ENCODE measurements around the gene RGS8.

Gene RGS8

DNA sequence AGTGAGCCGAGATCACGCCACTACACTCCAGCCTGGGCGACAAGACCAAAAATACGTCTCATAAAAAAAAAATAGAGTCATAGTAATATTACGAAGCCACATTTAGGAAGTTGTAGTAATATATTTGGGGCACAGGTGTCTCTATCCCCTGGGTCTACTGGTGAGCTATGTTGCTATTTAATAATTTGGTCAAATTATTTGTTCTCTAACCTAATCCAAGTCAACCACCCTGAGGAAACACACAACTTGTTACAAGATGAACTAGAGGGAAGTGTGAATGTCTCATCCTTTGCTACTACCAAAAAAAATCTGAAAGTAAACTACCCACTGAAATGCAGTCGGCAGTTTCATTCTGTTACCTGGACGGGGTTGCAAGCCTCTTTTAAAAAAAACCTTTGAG is 35.3 kb downstream of the RGS8 start:
- H3K23ac ChIP-seq (ENCODE audit: low read length in 2 of 2) = no peak overlapping the region
- H2BK15ac ChIP-seq (ENCODE audit: low read depth, poor library complexity, severe bottlenecking) = no peak overlapping the region
- H3K4me3 ChIP-seq (ENCODE audit: insufficient read depth in 1 of 2, low read depth in 1 of 2, low read length in 2 of 2) = no peak overlapping the region
- H2AK5ac ChIP-seq (ENCODE audit: low read length, severe bottlenecking) = no peak overlapping the region
- no peaks in the 10 kb centered on the region for H3K4me1 ChIP-seq (ENCODE audit: control insufficient read depth, insufficient read depth, low read depth, low read length)
- H3K36me3 ChIP-seq (ENCODE audit: control insufficient read depth in 1 of 2, insufficient read depth in 2 of 2, low read depth in 1 of 2, low read length in 2 of 2) = no peaks in the 10 kb centered on the region
- H3K27me3 ChIP-seq (ENCODE audit: control insufficient read depth in 1 of 2, insufficient read depth in 1 of 2, low read length in 2 of 2) = peaks cover 4 to 8% of the 10 kb centered on the region in 2 experiments
- DNase-seq = no peak
- no peaks in the 10 kb centered on the region for H3K9me3 ChIP-seq (ENCODE audit: control insufficient read depth, low read length)
- no peak overlapping the region for H4K8ac ChIP-seq (ENCODE audit: low read length)
- no peak overlapping the region for H3K9ac ChIP-seq (ENCODE audit: low read length)
- no peak overlapping the region for H2BK120ac ChIP-seq (ENCODE audit: low read depth, low read length)
- WGBS = 89% methylated on average over 3 of the region's 7 CpGs
- H3K14ac ChIP-seq (ENCODE audit: low read length in 2 of 2) = no peak overlapping the region
- H3K4ac ChIP-seq (ENCODE audit: low read depth in 1 of 2, low read length in 2 of 2) = no peak overlapping the region
- no peak overlapping the region for H4K91ac ChIP-seq (ENCODE audit: low read length)
- no peak overlapping the region for H2BK12ac ChIP-seq (ENCODE audit: low read length in 2 of 2)
- no peaks in the 10 kb centered on the region for H3K79me1 ChIP-seq (replicated peaks; ENCODE audit: low read length, poor library complexity, severe bottlenecking)
- no peak overlapping the region for H3K27ac ChIP-seq (ENCODE audit: low read length, poor library complexity, severe bottlenecking)
- no peak overlapping the region for H2BK5ac ChIP-seq (ENCODE audit: low read depth, low read length, poor library complexity, severe bottlenecking)
- no peak overlapping the region for H3K4me2 ChIP-seq (ENCODE audit: low read length, poor library complexity, severe bottlenecking)
- no peak overlapping the region for H2AFZ ChIP-seq (ENCODE audit: low read depth, low read length)
- H3K18ac ChIP-seq (ENCODE audit: low read depth in 1 of 2, low read length in 2 of 2) = no peak overlapping the region

DNA sequence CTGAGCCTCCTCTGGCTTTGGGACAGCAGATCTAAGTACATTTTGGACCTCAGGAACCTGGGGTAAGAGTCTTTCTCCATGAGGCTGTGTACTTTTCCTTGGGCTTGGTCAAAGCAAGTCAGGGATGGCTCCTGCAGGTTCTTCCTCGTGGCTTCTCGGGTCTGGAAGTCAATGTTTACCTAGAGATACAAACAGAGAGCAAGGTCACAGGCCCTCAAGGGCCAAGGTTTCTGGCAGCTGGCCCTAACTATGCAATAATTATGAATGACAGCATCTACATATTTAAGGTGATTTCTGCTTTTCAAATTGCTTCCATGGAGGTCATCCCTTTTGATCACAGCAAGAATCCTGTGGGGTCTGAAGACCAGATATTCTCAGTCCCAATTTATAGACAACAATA is 37.6 kb downstream of the RGS8 start:
- Histone ChIP-seq H3K9ac (ENCODE audit: low read length) (no peak overlapping the region), H3K4ac (ENCODE audit: low read depth in 1 of 2, low read length in 2 of 2) (no peak overlapping the region), H3K36me3 (ENCODE audit: control insufficient read depth in 1 of 2, insufficient read depth in 2 of 2, low read depth in 1 of 2, low read length in 2 of 2) (no peaks in the 10 kb centered on the region), H4K8ac (ENCODE audit: low read length) (no peak overlapping the region), H3K14ac (ENCODE audit: low read length in 2 of 2) (no peak overlapping the region), H2BK12ac (ENCODE audit: low read length in 2 of 2) (no peak overlapping the region), H3K4me2 (ENCODE audit: low read length, poor library complexity, severe bottlenecking) (no peak overlapping the region), H2AK5ac (ENCODE audit: low read length, severe bottlenecking) (no peak overlapping the region), H3K4me1 (ENCODE audit: control insufficient read depth, insufficient read depth, low read depth, low read length) (no peaks in the 10 kb centered on the region), H3K4me3 (ENCODE audit: insufficient read depth in 1 of 2, low read depth in 1 of 2, low read length in 2 of 2) (no peak overlapping the region), H3K79me1 (replicated peaks; ENCODE audit: low read length, poor library complexity, severe bottlenecking) (no peaks in the 10 kb centered on the region), H2BK120ac (ENCODE audit: low read depth, low read length) (no peak overlapping the region), H3K23ac (ENCODE audit: low read length in 2 of 2) (no peak overlapping the region), H2AFZ (ENCODE audit: low read depth, low read length) (no peak overlapping the region), H3K9me3 (ENCODE audit: control insufficient read depth, low read length) (no peaks in the 10 kb centered on the region), H3K27me3 (ENCODE audit: control insufficient read depth in 1 of 2, insufficient read depth in 1 of 2, low read length in 2 of 2) (peaks cover 3 to 7% of the 10 kb centered on the region in 2 experiments), H4K91ac (ENCODE audit: low read length) (no peak overlapping the region), H3K18ac (ENCODE audit: low read depth in 1 of 2, low read length in 2 of 2) (no peak overlapping the region), H2BK5ac (ENCODE audit: low read depth, low read length, poor library complexity, severe bottlenecking) (no peak overlapping the region), H3K27ac (ENCODE audit: low read length, poor library complexity, severe bottlenecking) (no peak overlapping the region), H2BK15ac (ENCODE audit: low read depth, poor library complexity, severe bottlenecking) (no peak overlapping the region)
- no peak for DNase-seq
- WGBS = 63% methylated on average over 2 of the region's 2 CpGs

DNA sequence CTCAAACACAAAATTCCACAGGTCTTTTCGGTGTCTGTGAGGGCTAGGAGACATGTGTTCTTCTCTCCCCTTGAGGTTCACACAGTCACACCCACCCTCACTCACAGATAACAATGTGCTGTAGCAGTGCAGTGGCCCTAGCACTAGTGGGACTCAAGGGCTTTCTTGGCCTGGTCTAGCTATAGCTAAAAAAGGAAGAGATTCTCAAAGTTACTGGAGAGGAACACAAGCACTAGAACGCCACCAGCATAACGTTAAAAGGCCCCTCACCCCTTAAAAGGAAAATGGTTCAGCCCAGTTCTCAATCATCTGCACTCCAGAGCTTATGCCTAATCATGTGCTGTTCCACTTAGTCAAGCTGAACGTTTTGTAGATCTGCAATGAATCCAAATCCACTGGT is 39.5 kb downstream of the RGS8 start:
- Histone ChIP-seq H4K91ac (ENCODE audit: low read length) (no peak overlapping the region), H3K27me3 (ENCODE audit: control insufficient read depth in 1 of 2, insufficient read depth in 1 of 2, low read length in 2 of 2) (peaks cover 0 to 4% of the 10 kb centered on the region in 2 experiments), H3K4ac (ENCODE audit: low read depth in 1 of 2, low read length in 2 of 2) (no peak overlapping the region), H3K79me1 (replicated peaks; ENCODE audit: low read length, poor library complexity, severe bottlenecking) (no peaks in the 10 kb centered on the region), H2BK12ac (ENCODE audit: low read length in 2 of 2) (no peak overlapping the region), H3K4me1 (ENCODE audit: control insufficient read depth, insufficient read depth, low read depth, low read length) (no peaks in the 10 kb centered on the region), H2BK5ac (ENCODE audit: low read depth, low read length, poor library complexity, severe bottlenecking) (no peak overlapping the region), H4K8ac (ENCODE audit: low read length) (no peak overlapping the region), H2BK15ac (ENCODE audit: low read depth, poor library complexity, severe bottlenecking) (no peak overlapping the region), H2AFZ (ENCODE audit: low read depth, low read length) (no peak overlapping the region), H3K23ac (ENCODE audit: low read length in 2 of 2) (no peak overlapping the region), H3K4me3 (ENCODE audit: insufficient read depth in 1 of 2, low read depth in 1 of 2, low read length in 2 of 2) (no peak overlapping the region), H3K36me3 (ENCODE audit: control insufficient read depth in 1 of 2, insufficient read depth in 2 of 2, low read depth in 1 of 2, low read length in 2 of 2) (no peaks in the 10 kb centered on the region), H3K9ac (ENCODE audit: low read length) (no peak overlapping the region), H2BK120ac (ENCODE audit: low read depth, low read length) (no peak overlapping the region), H3K9me3 (ENCODE audit: control insufficient read depth, low read length) (no peaks in the 10 kb centered on the region), H2AK5ac (ENCODE audit: low read length, severe bottlenecking) (no peak overlapping the region), H3K18ac (ENCODE audit: low read depth in 1 of 2, low read length in 2 of 2) (no peak overlapping the region), H3K14ac (ENCODE audit: low read length in 2 of 2) (no peak overlapping the region), H3K4me2 (ENCODE audit: low read length, poor library complexity, severe bottlenecking) (no peak overlapping the region), H3K27ac (ENCODE audit: low read length, poor library complexity, severe bottlenecking) (no peak overlapping the region)
- 78% methylated on average over 4 of the region's 4 CpGs for WGBS
- DNase-seq = no peak

DNA sequence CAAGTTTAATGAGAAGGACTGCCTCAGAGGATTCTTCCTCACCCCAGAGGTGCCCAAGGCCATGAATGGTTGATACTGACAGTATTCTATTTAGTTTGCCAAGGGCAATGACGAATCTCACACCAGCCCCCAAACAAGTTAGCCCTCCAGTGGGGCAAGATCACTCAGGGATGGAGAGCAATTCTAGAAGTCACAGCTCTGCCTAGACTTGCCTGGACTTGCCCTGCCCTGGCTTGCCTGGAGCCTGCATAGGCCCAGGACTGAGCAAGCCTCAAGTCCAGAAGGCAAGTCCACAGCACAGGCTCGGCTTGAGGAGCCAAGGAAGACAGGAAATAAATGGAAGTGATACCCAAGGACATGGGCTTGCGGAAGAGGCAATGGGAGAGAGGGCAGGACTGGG is 40.7 kb downstream of the RGS8 start:
- Histone ChIP-seq H3K4ac (ENCODE audit: low read depth in 1 of 2, low read length in 2 of 2) (no peak overlapping the region), H3K79me1 (replicated peaks; ENCODE audit: low read length, poor library complexity, severe bottlenecking) (no peaks in the 10 kb centered on the region), H2BK5ac (ENCODE audit: low read depth, low read length, poor library complexity, severe bottlenecking) (no peak overlapping the region), H4K91ac (ENCODE audit: low read length) (no peak overlapping the region), H3K4me3 (ENCODE audit: insufficient read depth in 1 of 2, low read depth in 1 of 2, low read length in 2 of 2) (no peak overlapping the region), H3K27ac (ENCODE audit: low read length, poor library complexity, severe bottlenecking) (no peak overlapping the region), H3K4me1 (ENCODE audit: control insufficient read depth, insufficient read depth, low read depth, low read length) (no peaks in the 10 kb centered on the region), H3K4me2 (ENCODE audit: low read length, poor library complexity, severe bottlenecking) (no peak overlapping the region), H3K9ac (ENCODE audit: low read length) (no peak overlapping the region), H3K36me3 (ENCODE audit: control insufficient read depth in 1 of 2, insufficient read depth in 2 of 2, low read depth in 1 of 2, low read length in 2 of 2) (no peaks in the 10 kb centered on the region), H4K8ac (ENCODE audit: low read length) (no peak overlapping the region), H2BK12ac (ENCODE audit: low read length in 2 of 2) (peak overlapping the region in 1 of 2 experiments; percentile 29), H2AFZ (ENCODE audit: low read depth, low read length) (peak overlapping the region; percentile 0), H3K14ac (ENCODE audit: low read length in 2 of 2) (peak overlapping the region in 1 of 2 experiments; percentile 78), H2BK15ac (ENCODE audit: low read depth, poor library complexity, severe bottlenecking) (no peak overlapping the region), H3K18ac (ENCODE audit: low read depth in 1 of 2, low read length in 2 of 2) (peak overlapping the region in 1 of 2 experiments; percentile 37), H3K9me3 (ENCODE audit: control insufficient read depth, low read length) (no peaks in the 10 kb centered on the region), H3K27me3 (ENCODE audit: control insufficient read depth in 1 of 2, insufficient read depth in 1 of 2, low read length in 2 of 2) (peaks cover 4% of the 10 kb centered on the region in 2 experiments), H3K23ac (ENCODE audit: low read length in 2 of 2) (no peak overlapping the region), H2BK120ac (ENCODE audit: low read depth, low read length) (no peak overlapping the region), H2AK5ac (ENCODE audit: low read length, severe bottlenecking) (no peak overlapping the region)
- DNase-seq = no peak
- WGBS = 95% methylated on average over 3 of the region's 3 CpGs

All from mesenchymal stem cell (in vitro differentiated cells and primary cell).